Ramos (cell line): Measurements from ENCODE around the gene RCOR1.

Experiments
- in situ Hi-C: fragments of 300-500 bp; cut with MboI; formaldehyde crosslinking; loops from one replicate; pipeline ENCODE4 v1.14.3; 2022; ENCODE audit warnings: low sequenced_read_pairs; ENCODE audit not compliant: unreplicated experiment

The RCOR1 gene

GRCh38 chr14:102666635-102667034 is 74.2 kb downstream of the RCOR1 start:
- in situ Hi-C loops, result no loop called here

- in situ Hi-C loops, result no loop called here
Observed at GRCh38 chr14:102667703-102668102, 75.3 kb downstream of the RCOR1 start.

GRCh38 chr14:102668291-102668873 is 75.9 kb downstream of the RCOR1 start:
- in situ Hi-C loops, result no loop called here

GRCh38 chr14:102671410-102671809 is 79.0 kb downstream of the RCOR1 start:
- in situ Hi-C loops, result no loop called here

- in situ Hi-C loops, result no loop called here
Observed at GRCh38 chr14:102672410-102672960, 80.0 kb downstream of the RCOR1 start.

- in situ Hi-C loops, result no loop called here
Observed at GRCh38 chr14:102675396-102675795, 82.9 kb downstream of the RCOR1 start.

- in situ Hi-C loops, result no loop called here
Observed at GRCh38 chr14:102678394-102678793, 85.9 kb downstream of the RCOR1 start.

GRCh38 chr14:102683399-102684297 is 91.2 kb downstream of the RCOR1 start:
- in situ Hi-C loops, result no loop called here

GRCh38 chr14:102684298-102684663 is 91.8 kb downstream of the RCOR1 start:
- in situ Hi-C loops, result no loop called here

GRCh38 chr14:102686196-102686801 is 93.8 kb downstream of the RCOR1 start:
- in situ Hi-C loops, result no loop called here

GRCh38 chr14:102688290-102688689 is 95.8 kb downstream of the RCOR1 start:
- in situ Hi-C loops, result no loop called here

GRCh38 chr14:102690509-102691286 is 98.2 kb downstream of the RCOR1 start:
- in situ Hi-C loops, result no loop called here

GRCh38 chr14:102691763-102692162 is 99.3 kb downstream of the RCOR1 start:
- in situ Hi-C loops, result no loop called here

GRCh38 chr14:102692334-102692733 is 99.9 kb downstream of the RCOR1 start:
- in situ Hi-C loops, result no loop called here

- in situ Hi-C loops, result no loop called here
Observed at GRCh38 chr14:102693006-102693755, 100.7 kb downstream of the RCOR1 start.

GRCh38 chr14:102694530-102695166 is 102.2 kb downstream of the RCOR1 start:
- in situ Hi-C loops, result loop anchor here (5.0 kb wide), 1 partner anchor 223 kb away; no protein-coding TSS in a partner anchor

GRCh38 chr14:102695167-102695555 is 102.7 kb downstream of the RCOR1 start:
- in situ Hi-C loops, result loop anchor here (5.0 kb wide), 1 partner anchor 222 kb away; no protein-coding TSS in a partner anchor

- in situ Hi-C loops, result loop anchor here (5.0 kb wide), 1 partner anchor 221 kb away; no protein-coding TSS in a partner anchor
Observed at GRCh38 chr14:102696332-102696731, 103.9 kb downstream of the RCOR1 start.
